ENCODE data around the gene SPAG8. TPM values are rescaled to one million over a fixed set of nuclear protein-coding genes. Genes with fewer than 3 reads are reported as not detected.
A peak's percentile ranks its signal among the peaks of the same experiment; 100 is the strongest.

The SPAG8 gene
- total RNA-seq, 1 donor from 2014 or later, result not detected

GRCh38 chr9:35839926-35840325 lies 27.9 kb upstream of the SPAG8 start:
- no peak overlapping the region for H3K27ac Mint-ChIP-seq (ENCODE audit: unreplicated experiment)
- H3K9me3 Mint-ChIP-seq (ENCODE audit: unreplicated experiment), result peaks cover 7% of the 10 kb centered on the region
- no peak overlapping the region for H3K4me3 Mint-ChIP-seq (ENCODE audit: unreplicated experiment)

DNA sequence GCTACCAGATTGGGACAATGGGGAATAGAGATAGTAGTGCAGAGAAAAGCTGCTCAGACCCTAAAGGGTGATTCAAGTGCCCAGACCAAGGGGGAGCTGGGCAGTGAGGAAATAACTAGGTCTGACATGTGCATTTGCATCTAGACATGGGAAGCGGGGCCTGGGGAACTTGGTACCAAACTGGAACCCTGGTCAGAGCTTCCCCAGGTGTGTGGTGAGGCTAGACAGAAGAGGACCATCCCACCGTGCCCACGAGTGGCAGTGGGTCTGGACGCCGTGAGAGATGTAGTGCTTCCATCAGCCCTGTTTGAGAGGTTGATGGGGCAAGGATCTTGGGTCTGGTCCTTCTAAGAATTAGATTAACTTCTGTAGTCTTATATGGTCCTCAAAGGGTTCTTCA lies 24.5 kb upstream of the SPAG8 start:
- peaks cover 12% of the 10 kb centered on the region for H3K9me3 Mint-ChIP-seq (ENCODE audit: unreplicated experiment)
- peaks cover 13% of the 10 kb centered on the region for H3K27me3 Mint-ChIP-seq (ENCODE audit: unreplicated experiment)
- H3K36me3 Mint-ChIP-seq (ENCODE audit: unreplicated experiment), result peaks cover 16% of the 10 kb centered on the region
- H3K27ac Mint-ChIP-seq (ENCODE audit: unreplicated experiment), result no peak overlapping the region
- no peak for DNase-seq
- peaks cover 19% of the 10 kb centered on the region for H3K4me1 Mint-ChIP-seq (ENCODE audit: low read depth, unreplicated experiment)
- no peak for TF ChIP-seq CTCF (IDR thresholded peaks at IDR 0.05; ENCODE audit: partially characterized antibody, unreplicated experiment)
- H3K4me3 Mint-ChIP-seq (ENCODE audit: unreplicated experiment), result no peak overlapping the region

More at GRCh38 chr9:35839926-35840325, 27.9 kb upstream of the SPAG8 start:
- H3K36me3 Mint-ChIP-seq (ENCODE audit: unreplicated experiment), result peaks cover 9% of the 10 kb centered on the region
- peaks cover 7% of the 10 kb centered on the region for H3K4me1 Mint-ChIP-seq (ENCODE audit: low read depth, unreplicated experiment)
- TF ChIP-seq CTCF (IDR thresholded peaks at IDR 0.05; ENCODE audit: partially characterized antibody, unreplicated experiment), result no peak
- H3K27me3 Mint-ChIP-seq (ENCODE audit: unreplicated experiment), result peaks cover 8% of the 10 kb centered on the region
- no peak for DNase-seq

DNA sequence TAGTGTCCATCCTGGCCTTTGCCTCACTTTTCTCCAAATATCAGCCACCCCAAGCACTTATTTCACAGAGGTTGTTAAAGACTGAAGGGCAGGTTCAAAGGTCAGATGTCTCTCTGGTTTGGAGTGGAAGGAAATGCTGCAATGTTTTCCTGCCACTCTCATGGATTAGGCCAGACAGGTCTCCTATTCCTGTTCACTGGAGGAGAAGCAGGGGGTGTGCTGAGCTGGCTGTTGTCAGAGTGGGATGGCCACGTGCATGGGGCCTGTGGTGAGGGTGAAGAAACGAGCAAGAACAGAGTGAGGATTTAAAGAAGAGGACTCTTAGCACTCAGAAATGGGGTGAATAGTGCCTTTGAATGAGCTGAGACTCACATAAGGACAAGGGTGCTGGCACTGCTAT lies 23.7 kb upstream of the SPAG8 start:
- no peak for TF ChIP-seq CTCF (IDR thresholded peaks at IDR 0.05; ENCODE audit: partially characterized antibody, unreplicated experiment)
- no peak for DNase-seq
- Mint-ChIP-seq H3K4me3 (ENCODE audit: unreplicated experiment) (no peak overlapping the region), H3K4me1 (ENCODE audit: low read depth, unreplicated experiment) (peaks cover 22% of the 10 kb centered on the region), H3K27me3 (ENCODE audit: unreplicated experiment) (peaks cover 13% of the 10 kb centered on the region), H3K36me3 (ENCODE audit: unreplicated experiment) (peaks cover 16% of the 10 kb centered on the region), H3K9me3 (ENCODE audit: unreplicated experiment) (peaks cover 12% of the 10 kb centered on the region), H3K27ac (ENCODE audit: unreplicated experiment) (no peak overlapping the region)

GRCh38 chr9:35835216-35835632 lies 23.2 kb upstream of the SPAG8 start:
- no peak for TF ChIP-seq CTCF (IDR thresholded peaks at IDR 0.05; ENCODE audit: partially characterized antibody, unreplicated experiment)
- H3K27ac Mint-ChIP-seq (ENCODE audit: unreplicated experiment), result no peak overlapping the region
- no peak for DNase-seq
- H3K9me3 Mint-ChIP-seq (ENCODE audit: unreplicated experiment), result peaks cover 13% of the 10 kb centered on the region
- peaks cover 26% of the 10 kb centered on the region for H3K4me1 Mint-ChIP-seq (ENCODE audit: low read depth, unreplicated experiment)
- H3K36me3 Mint-ChIP-seq (ENCODE audit: unreplicated experiment), result peaks cover 16% of the 10 kb centered on the region
- H3K4me3 Mint-ChIP-seq (ENCODE audit: unreplicated experiment), result no peak overlapping the region
- peaks cover 13% of the 10 kb centered on the region for H3K27me3 Mint-ChIP-seq (ENCODE audit: unreplicated experiment)

- TF ChIP-seq CTCF (IDR thresholded peaks at IDR 0.05; ENCODE audit: partially characterized antibody, unreplicated experiment), result no peak
- H3K27ac Mint-ChIP-seq (ENCODE audit: unreplicated experiment), result no peak overlapping the region
- peak overlapping the region; percentile 39 for H3K4me3 Mint-ChIP-seq (ENCODE audit: unreplicated experiment)
- H3K27me3 Mint-ChIP-seq (ENCODE audit: unreplicated experiment), result peaks cover 10% of the 10 kb centered on the region
- H3K4me1 Mint-ChIP-seq (ENCODE audit: low read depth, unreplicated experiment), result peaks cover 33% of the 10 kb centered on the region
- no peak for DNase-seq
- H3K36me3 Mint-ChIP-seq (ENCODE audit: unreplicated experiment), result peaks cover 16% of the 10 kb centered on the region
- H3K9me3 Mint-ChIP-seq (ENCODE audit: unreplicated experiment), result peaks cover 9% of the 10 kb centered on the region
Observed at GRCh38 chr9:35834260-35835215, 22.5 kb upstream of the SPAG8 start.
